NCI-H226 (cell line): ENCODE data around the gene HDGF.

Experiments used
- DNase-seq: peaks from one replicate; pipeline ENCODE4 v3.0.0-alpha.2; 2015

Gene HDGF

GRCh38 chr1:156714830-156715229 is 36.6 kb downstream of the HDGF start:
- DNase-seq: no peak

GRCh38 chr1:156712626-156713025 is 38.8 kb downstream of the HDGF start:
- peak; percentile 56 for DNase-seq

- DNase-seq: peak; percentile 71
These were observed 40.3 kb downstream of the HDGF start for GRCh38 chr1:156711011-156711817.

- peak; percentile 83 for DNase-seq
These were observed 41.6 kb downstream of the HDGF start for GRCh38 chr1:156709757-156710489.

GRCh38 chr1:156709031-156709430 is 42.4 kb downstream of the HDGF start:
- DNase-seq: no peak

GRCh38 chr1:156708218-156708661 is 43.2 kb downstream of the HDGF start:
- DNase-seq: no peak

GRCh38 chr1:156707417-156708217 is 43.9 kb downstream of the HDGF start:
- DNase-seq: no peak

- DNase-seq: no peak
These were observed 44.6 kb downstream of the HDGF start for GRCh38 chr1:156706657-156707416.

- DNase-seq: no peak
These were observed 45.4 kb downstream of the HDGF start for GRCh38 chr1:156705918-156706656.

- DNase-seq: no peak
These were observed 46.1 kb downstream of the HDGF start, which contains the start of gene CRABP2 for GRCh38 chr1:156705321-156705917. Gene CRABP2 (minus strand): TSS chr1:156705583. CDS start chr1:156705446, 137 bp downstream.

- peak; percentile 75 for DNase-seq
These were observed 46.5 kb downstream of the HDGF start for GRCh38 chr1:156704930-156705320.

- no peak for DNase-seq
These were observed 47.2 kb downstream of the HDGF start for GRCh38 chr1:156704166-156704711.

- DNase-seq: no peak
These were observed 47.7 kb downstream of the HDGF start for GRCh38 chr1:156703741-156704140.

GRCh38 chr1:156703336-156703735 is 48.1 kb downstream of the HDGF start:
- DNase-seq: no peak

- DNase-seq: no peak
These were observed 50.5 kb downstream of the HDGF start for GRCh38 chr1:156700736-156701531.

GRCh38 chr1:156698995-156699394 is 52.5 kb downstream of the HDGF start:
- no peak for DNase-seq

GRCh38 chr1:156697481-156697880 is 54.0 kb downstream of the HDGF start:
- DNase-seq: no peak

GRCh38 chr1:156696755-156697154 is 54.7 kb downstream of the HDGF start:
- DNase-seq: no peak

- no peak for DNase-seq
These were observed 56.8 kb downstream of the HDGF start for GRCh38 chr1:156694690-156694962.
